HUDEP-2 (cell line): ENCODE results near the gene PDF.

ENCODE experiments used
- DNase-seq, 76 experiments: peaks; one replicate each; lab custom pipeline; 2025; ENCODE audit not compliant: unreplicated experiment in 76 of 76; lab: John Stamatoyannopoulos, UW

The PDF gene

GRCh38 chr16:69286941-69287713, 43.3 kb downstream of the PDF start:
- peak in 26 of 76 experiments; percentile 1 to 56 (median 18) for DNase-seq

- no peak for DNase-seq
These were observed 45.1 kb downstream of the PDF start for GRCh38 chr16:69285240-69285639.

- DNase-seq: no peak
These were observed 46.5 kb downstream of the PDF start for GRCh38 chr16:69283851-69284250.

- no peak for DNase-seq
These were observed 53.0 kb downstream of the PDF start for GRCh38 chr16:69277413-69277812.
